Measurements from ENCODE around the gene ABHD11.

ABHD11 gene

GRCh38 chr7:73702665-73703064 is 35.9 kb downstream of the ABHD11 start:
- in situ Hi-C loops (cut with MboI; ENCODE audit: low sequenced_read_pairs): no loop called here

DNA sequence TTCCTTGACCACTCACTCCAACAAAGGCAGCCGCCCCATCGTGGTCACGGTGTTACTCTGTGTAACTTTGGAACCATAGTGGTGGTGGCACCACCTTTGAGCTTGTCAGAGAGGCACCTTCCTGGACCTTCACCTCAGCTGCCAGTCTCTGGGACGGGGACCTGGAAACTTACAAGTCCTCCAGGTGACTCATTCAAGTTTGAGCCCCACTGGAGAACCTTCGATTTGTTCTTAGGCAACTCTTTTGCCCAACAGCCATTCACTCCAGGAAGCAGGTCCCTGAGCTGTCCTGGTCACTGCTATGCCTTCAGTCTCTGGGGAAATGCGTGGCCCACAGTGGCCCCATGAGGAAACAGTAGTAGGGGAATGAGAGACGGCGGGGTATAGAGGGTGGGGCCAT is 36.4 kb downstream of the ABHD11 start:
- in situ Hi-C loops (cut with MboI; ENCODE audit: low sequenced_read_pairs): no loop called here

DNA sequence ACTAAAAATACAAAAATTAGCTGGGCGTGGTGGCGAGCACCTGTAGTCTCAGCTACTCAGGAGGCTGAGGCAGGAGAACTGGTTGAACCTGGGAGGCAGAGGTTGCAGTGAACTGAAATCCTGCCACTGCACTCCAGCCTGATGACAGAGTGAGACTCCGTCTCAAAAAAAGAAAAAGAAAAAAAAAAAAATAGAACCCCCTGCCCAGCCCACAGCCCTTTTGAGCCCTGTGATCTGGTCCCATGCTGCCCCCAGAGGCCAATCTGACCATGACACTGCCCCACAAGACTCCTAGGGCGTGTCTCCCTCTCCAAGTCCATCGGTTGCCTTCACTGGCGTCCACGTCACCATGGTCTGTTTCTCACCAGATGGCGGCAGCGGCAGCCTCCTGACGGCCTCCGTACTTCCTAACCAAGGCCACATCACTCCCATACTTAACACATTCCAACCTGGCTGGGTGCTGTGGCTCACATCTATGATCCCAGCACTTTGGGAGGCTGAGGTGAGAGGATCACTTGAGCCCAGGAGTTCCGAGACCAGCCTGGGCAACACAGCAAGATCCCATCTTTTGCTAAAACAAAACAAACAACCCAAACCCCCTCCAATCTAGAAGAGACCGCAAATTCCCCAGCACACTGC is 37.1 kb downstream of the ABHD11 start:
- in situ Hi-C loops (cut with MboI; ENCODE audit: low sequenced_read_pairs): no loop called here

DNA sequence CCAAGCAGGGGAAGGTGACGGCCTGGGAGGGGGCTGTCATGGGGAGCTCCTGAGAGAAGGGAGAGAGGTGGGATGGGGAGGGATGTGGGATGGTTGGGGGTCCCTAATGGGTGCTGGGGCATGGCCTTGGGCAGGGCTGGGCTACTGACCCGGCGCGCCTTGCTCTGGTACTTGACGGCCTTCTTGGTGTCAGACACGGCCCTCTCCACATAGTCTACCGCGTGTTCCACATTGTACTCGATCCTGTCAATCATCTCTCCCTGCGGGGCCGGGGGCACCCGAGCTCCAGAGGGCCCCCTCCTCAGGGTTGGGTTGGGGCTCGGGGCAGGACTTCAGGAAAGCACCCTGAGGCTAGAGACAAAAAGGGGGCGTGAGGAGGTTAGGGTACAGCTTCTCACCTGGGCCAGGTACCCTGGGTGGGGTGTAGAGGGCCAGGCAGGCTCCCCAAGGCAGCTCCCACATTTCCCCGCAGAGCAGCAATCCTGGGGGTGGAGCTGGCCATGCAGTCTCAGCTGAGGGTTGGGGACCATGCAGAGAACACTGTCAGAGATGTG is 37.9 kb downstream of the ABHD11 start:
- in situ Hi-C loops (cut with MboI; ENCODE audit: low sequenced_read_pairs): no loop called here

DNA sequence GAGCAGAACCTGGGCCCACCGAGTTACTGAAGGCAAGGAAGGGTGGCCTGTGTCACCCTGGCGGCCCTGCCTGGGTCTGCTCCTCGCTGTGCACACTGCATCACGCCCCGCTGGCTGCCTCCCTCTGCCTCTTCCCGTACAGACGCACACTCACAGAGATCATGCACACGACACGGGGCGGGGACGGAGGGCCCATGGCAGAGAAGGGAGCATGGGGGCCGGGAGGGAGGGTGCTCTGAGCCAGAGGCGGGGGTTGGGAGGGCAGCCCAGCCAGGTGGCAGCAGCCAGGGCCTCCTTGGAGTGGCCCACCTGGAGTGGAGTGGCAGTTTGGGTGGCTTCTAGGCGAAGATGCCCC is 38.6 kb downstream of the ABHD11 start:
- in situ Hi-C loops (cut with MboI; ENCODE audit: low sequenced_read_pairs): no loop called here

GRCh38 chr7:73699370-73700068 is 39.1 kb downstream of the ABHD11 start:
- in situ Hi-C loops (cut with MboI; ENCODE audit: low sequenced_read_pairs): no loop called here

GRCh38 chr7:73698410-73698809 is 40.2 kb downstream of the ABHD11 start:
- in situ Hi-C loops (cut with MboI; ENCODE audit: low sequenced_read_pairs): no loop called here

- in situ Hi-C loops (cut with MboI; ENCODE audit: low sequenced_read_pairs): no loop called here
These were observed 42.2 kb downstream of the ABHD11 start for GRCh38 chr7:73696372-73696771.

DNA sequence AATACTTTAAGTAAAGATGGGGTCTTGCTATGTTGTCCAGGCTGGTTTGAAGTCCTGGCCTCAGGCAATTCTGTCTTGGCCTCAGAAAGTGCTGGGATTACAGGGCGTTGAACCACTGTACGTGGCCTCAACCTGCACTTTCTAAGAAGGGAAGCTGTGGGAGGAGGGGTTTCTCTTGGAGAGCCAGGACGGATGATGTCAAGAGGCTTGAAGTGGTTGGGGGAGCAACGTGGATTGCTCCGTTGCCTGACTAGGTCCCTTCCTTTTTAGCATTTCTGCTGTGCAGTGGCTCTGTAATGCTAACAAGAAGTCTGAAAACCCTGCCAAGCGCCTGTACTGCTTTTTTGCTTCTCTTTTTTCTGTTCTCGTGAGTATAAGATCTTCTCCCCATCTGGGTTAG is 48.0 kb downstream of the ABHD11 start:
- in situ Hi-C loops (cut with MboI; ENCODE audit: low sequenced_read_pairs): no loop called here

GRCh38 chr7:73688288-73688687 is 50.3 kb downstream of the ABHD11 start:
- in situ Hi-C loops (cut with MboI; ENCODE audit: low sequenced_read_pairs): no loop called here
